HG03432 (cell line): ENCODE data around the gene SAE1.

ENCODE experiments used
- ATAC-seq: cut with Tn5 transposase; IDR thresholded peaks from one replicate; pipeline ENCODE4 v1.9.1; 2021; ENCODE audit warnings: mild to moderate bottlenecking, moderate library complexity; ENCODE audit not compliant: unreplicated experiment

SAE1 gene

DNA sequence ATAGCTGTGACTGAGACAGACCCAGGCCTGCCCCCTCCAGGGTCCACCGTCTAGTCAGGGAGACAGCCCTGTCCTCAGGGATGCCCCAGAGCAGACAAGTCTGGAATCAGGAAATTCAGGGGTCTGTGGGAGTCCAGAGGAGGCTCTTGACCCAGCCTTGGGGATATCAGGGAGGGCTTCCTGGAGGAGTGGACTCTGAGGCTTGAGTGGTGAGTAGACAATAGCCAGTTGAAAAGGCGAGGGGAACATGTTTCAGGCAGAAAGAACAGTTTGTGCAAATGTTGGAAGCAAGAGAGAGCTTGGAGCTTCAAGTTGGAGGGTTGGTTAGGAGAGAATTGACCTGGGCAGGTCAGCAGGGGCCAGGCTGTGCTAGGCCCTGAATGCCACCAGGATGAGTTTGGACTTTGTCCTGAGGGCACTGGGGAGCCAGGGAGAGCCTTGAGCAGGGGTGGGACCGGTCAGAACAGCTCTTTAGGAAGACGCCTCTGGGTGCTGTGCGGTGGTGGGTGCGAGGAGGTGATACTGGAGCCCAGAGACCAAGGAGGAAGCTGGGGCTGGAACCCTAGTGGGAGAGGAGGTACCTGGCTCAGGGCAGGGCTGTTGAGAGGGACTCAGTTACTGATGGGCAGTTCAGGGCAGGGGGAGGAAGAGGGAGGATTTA is 128.4 kb downstream of the SAE1 start:
- no peak for ATAC-seq
